GM21619 (cell line): Measurements from ENCODE around the gene PTH1R.

Source experiments
- ATAC-seq: cut with Tn5 transposase; IDR thresholded peaks from one replicate; pipeline ENCODE4 v1.9.1; 2021; ENCODE audit not compliant: unreplicated experiment

Gene PTH1R

GRCh38 chr3:46897829-46898320, 20.4 kb downstream of the PTH1R start:
- ATAC-seq, result no peak

- no peak for ATAC-seq
These were observed 21.0 kb downstream of the PTH1R start for GRCh38 chr3:46898321-46899150.

GRCh38 chr3:46899151-46900006, 21.9 kb downstream of the PTH1R start:
- no peak for ATAC-seq

GRCh38 chr3:46900007-46900292, 22.4 kb downstream of the PTH1R start:
- ATAC-seq, result no peak

- ATAC-seq, result no peak
These were observed 22.8 kb downstream of the PTH1R start for GRCh38 chr3:46900356-46900755.

- ATAC-seq, result no peak
These were observed 23.5 kb downstream of the PTH1R start for GRCh38 chr3:46901061-46901460.

- no peak for ATAC-seq
These were observed 24.2 kb downstream of the PTH1R start for GRCh38 chr3:46901591-46902187.

GRCh38 chr3:46902188-46902631, 24.7 kb downstream of the PTH1R start:
- no peak for ATAC-seq

- no peak for ATAC-seq
These were observed 26.1 kb downstream of the PTH1R start for GRCh38 chr3:46903341-46904302.

GRCh38 chr3:46904303-46905212, 27.0 kb downstream of the PTH1R start:
- no peak for ATAC-seq

GRCh38 chr3:46905213-46905560, 27.7 kb downstream of the PTH1R start:
- ATAC-seq, result no peak

GRCh38 chr3:46905661-46906451, 28.3 kb downstream of the PTH1R start:
- no peak for ATAC-seq

- ATAC-seq, result no peak
These were observed 29.0 kb downstream of the PTH1R start for GRCh38 chr3:46906471-46907058.

- ATAC-seq, result no peak
These were observed 29.8 kb downstream of the PTH1R start for GRCh38 chr3:46907271-46907670.

- ATAC-seq, result no peak
These were observed 30.4 kb downstream of the PTH1R start for GRCh38 chr3:46907960-46908293.

- no peak for ATAC-seq
These were observed 30.9 kb downstream of the PTH1R start for GRCh38 chr3:46908294-46908985.

- ATAC-seq, result no peak
These were observed 31.5 kb downstream of the PTH1R start for GRCh38 chr3:46908986-46909534.
